Stimulated activated CD4-positive, alpha-beta T cell treated with anti-CD3 and anti-CD28 coated beads, Interleukin-1b, Interleukin-23, amount 100 ng/mL, for 1 hour (primary cell): ENCODE data around the gene RFX1.
"Not testable (repeated sequence)": the region's sequence is repeated elsewhere in the genome, so short reads cannot be mapped to it uniquely, and the experiment has no call there.

ENCODE experiments used
- DNase-seq, 2 donors: peaks; one replicate each; pipeline ENCODE4 v3.0.0-alpha.2; 2020; ENCODE audit warnings: low read depth in 2 of 2

The RFX1 gene

DNA sequence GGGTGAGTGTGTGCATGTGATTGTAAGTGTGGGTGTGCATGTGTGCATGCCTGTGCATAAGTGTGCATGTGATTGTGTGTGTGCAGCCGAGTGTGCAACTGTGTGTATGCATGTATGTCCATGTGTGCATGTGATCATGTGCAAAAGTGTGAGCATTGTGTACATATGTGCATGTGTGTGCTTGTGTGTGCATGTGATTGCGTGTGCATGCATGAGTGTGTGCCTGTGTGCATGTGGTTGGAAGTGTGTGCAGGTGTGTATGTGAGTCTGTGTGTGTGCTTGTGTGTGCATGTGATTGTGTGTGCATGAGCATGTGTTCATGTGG is 71.4 kb downstream of the RFX1 start:
- DNase-seq, result no peak

DNA sequence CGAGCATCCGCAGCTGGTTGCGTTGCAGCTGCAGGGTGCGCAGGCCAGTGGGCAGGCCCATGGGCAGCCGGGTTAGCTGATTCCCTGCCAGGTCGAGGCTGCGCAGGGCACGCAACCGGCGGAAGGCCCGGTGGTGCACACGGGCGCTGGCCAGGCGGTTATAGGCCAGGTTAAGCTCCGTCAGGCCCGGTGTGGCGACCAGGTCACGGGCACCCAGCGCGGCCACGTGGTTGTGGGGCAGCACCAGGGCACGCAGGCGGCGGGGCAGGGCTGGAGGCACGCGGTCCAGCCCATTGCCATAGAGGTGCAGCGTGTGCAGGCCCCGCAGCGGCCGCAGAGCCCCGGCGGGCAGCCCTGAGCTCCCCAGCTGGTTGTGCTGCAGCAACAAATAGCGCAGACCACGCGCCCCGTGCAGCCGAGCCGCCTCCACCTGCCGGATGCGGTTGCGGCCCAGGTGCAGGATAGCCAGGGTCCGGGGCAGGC is 73.2 kb downstream of the RFX1 start:
- no peak for DNase-seq

DNA sequence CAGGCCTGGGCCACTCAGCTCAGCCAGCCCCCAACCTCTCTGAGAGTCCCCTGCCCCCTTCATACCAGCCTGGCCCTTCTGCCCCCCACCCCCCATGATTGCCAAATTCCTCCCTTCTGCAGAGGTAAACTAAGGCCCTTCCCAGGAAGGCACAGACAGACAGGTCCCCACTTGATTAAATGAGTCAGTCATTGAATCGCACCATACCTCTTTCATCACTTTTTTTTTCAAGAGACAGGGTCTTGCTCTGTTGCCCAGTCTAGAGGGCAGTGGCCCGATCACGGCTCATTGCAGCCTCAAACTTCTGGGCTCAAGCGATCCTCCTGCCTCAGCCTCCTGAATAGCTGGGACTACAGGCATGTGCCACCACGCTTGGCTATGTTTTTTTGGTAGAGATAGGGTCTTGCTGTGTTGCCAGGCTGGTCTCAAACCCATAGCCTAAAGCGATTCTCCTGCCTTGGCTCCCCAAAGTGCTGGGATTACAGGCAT is 73.9 kb downstream of the RFX1 start:
- no peak for DNase-seq

DNA sequence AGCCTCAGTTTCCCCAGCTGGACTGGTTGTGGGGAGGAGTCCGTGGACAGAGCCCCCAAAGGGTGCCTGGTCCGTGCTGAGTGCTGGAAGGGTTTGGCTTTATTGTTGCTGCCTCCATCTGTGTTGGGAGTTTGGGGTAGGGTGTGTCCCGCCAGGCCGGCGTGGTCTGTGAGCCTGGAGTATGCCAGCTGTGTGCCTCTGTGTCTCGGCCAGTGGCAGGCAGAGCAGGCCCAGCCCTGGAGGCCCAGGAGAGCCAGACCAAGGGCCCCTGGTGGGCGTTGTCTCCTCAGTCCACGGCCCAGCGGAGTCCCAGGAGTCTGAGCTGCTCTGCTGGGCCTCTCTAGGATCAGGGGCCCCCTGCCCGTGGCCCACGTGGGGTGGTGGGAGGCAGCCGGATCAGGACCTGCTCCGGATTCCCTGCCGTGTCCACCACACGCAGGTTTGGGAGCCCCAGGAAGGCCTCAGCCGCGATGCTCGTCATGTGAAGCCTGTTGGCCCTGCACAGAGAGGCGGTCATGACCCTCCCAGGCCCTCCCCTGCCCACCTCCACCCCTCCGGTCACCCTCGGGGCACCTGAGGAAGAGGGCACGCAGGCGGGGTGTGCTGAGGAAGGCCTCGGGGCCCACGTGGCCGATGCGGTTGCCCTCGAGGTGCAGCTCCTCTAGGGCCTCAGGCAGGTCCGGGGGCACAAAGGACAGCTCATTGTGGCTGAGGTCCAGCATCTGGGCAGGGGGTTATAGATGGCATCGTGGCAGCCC is 74.5 kb downstream of the RFX1 start:
- no peak for DNase-seq

DNA sequence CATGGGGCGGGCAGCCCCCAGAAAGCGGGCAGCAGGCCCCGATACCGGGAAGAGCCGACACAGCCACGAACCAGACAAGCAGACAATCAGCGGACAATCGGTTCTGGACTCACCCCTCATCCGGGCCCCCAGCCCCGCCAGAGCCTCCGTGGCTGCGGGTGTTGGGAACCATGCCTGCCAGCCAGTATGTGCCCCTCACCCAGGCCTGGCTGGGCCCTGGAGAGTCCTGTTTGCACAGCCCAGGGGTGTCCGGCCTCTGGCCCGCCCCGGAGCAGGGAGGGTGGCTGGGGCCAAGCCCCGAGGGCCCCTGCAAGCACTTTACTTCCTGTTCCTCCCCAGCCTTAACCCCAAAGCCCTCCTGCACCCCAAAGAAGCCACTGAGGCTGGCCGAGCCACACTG is 75.7 kb downstream of the RFX1 start:
- DNase-seq, result no peak

DNA sequence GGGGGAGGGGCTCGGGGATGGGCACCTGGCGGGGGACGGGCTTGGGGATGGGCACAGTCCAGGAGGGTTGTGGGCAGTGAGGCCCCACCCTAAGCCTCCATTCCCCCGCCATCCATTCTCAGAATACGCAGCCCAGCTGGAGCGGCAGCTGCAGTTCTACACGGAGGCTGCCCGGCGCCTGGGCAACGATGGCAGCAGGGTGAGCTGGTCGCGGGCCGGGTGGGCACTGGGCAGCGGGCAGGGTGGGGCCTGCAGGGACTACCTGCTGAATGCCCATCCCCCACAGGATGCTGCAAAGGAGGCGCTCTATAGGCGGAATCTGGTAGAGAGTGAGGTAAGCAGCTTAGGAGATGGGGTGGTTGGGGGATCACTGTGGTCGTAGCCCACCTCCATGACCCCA is 76.2 kb downstream of the RFX1 start:
- no peak for DNase-seq

DNA sequence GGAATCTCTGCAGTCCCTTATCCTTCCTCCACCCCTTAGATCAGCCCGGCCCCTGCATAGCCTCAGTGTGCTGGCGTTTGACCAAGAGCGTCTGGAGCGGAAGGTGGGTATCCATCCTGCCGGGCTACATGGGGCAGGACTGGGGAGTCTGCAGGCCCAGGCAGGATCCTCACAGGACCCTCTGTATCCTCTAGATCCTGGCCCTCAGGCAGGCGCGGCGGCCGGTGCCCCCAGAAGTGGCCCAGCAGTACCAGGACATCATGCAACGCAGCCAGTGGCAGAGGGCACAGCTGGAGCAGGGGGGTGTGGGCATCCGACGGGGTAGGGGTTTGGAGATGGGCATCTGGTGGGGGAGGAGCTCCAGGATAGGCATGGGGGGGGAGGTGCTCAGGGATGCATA is 76.8 kb downstream of the RFX1 start:
- DNase-seq, result no peak

DNA sequence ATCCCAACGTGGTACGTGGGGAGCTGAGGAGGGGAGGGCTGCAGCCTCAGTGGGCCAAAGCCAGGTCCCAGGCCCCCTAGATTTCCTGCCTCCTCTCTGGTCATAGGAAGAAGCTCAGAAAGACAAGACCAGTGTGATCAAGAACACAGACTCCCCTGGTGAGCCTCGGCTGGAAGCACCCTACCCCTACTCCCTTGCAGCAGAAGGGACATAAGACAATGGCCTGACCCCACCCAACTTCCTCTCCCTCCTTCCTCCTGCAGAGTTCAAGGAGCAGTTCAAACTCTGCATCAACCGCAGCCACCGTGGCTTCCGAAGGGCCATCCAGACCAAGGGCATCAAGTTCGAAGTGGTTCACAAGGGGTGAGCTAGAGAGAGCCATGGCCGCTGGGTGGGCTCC is 79.4 kb downstream of the RFX1 start:
- no peak for DNase-seq

DNA sequence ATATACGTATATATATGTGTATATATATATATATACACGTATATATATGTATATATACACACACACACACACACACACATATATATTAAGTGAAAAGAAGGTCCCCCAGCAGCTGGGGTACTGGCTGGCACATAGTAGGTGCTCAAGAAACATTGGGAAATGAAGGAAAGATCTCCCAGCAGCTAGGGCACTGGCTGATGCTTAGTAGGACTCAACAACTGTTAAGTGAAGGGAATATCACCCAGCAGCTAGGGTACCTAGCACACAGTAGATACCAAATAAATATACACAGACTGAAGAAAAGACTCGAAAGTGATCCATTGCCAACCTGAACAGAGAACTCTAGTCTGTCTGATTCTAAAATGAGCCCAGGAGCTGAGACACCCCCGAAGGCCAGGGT is 80.1 kb downstream of the RFX1 start:
- no peak for DNase-seq

DNA sequence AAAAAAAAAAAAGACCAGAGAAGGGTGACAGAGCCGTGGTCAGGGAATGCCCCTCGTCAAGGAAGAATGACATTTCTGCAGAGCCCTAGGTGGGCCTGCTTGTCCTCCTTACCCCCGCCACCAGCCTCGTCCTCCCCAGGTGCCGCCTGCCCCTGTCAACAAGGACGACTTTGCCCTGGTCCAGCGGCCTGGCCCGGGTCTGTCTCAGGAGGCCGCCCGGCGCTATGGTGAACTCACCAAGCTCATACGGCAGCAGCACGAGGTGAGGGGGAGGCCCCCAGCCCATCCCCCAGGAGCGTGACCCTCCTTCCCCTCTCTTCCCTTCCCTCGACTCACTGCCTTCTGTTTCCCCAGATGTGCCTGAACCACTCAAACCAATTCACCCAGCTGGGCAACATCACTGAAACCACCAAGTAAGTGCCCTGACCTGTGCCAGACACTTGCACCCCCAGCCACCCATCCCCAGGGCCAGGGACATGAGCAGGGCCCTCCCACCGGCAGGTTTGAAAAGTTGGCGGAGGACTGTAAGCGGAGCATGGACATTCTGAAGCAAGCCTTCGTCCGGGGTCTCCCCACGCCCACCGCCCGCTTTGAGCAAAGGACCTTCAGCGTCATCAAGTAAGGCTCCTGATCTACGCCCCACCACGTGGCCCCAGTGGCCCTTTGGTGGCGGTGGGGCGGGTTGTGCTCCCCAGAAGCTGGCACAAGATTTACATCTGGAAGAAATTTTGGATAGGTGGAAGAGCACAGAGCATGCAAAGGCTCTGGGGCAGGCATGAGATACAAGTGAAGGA is 82.7 kb downstream of the RFX1 start:
- no peak for DNase-seq

DNA sequence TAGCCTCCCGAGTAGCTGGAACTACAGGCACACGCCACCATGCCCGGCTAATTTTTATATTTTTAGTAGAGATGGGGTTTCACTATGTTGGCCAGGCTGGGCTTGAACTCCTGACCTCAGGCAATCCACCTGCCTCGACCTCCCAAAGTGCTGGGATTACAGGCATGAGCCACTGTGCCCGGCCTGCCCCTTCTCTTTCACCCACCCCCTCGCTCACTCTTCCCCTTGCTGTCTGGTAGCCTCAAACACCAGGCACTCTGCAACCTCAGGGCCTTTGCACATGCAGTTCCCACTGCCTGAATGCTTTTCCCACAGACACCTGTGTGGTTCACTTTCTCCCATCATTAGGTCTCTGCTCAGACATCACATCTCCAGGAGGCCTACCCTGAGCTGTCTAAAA is 84.0 kb downstream of the RFX1 start:
- DNase-seq, result not testable (repeated sequence)

DNA sequence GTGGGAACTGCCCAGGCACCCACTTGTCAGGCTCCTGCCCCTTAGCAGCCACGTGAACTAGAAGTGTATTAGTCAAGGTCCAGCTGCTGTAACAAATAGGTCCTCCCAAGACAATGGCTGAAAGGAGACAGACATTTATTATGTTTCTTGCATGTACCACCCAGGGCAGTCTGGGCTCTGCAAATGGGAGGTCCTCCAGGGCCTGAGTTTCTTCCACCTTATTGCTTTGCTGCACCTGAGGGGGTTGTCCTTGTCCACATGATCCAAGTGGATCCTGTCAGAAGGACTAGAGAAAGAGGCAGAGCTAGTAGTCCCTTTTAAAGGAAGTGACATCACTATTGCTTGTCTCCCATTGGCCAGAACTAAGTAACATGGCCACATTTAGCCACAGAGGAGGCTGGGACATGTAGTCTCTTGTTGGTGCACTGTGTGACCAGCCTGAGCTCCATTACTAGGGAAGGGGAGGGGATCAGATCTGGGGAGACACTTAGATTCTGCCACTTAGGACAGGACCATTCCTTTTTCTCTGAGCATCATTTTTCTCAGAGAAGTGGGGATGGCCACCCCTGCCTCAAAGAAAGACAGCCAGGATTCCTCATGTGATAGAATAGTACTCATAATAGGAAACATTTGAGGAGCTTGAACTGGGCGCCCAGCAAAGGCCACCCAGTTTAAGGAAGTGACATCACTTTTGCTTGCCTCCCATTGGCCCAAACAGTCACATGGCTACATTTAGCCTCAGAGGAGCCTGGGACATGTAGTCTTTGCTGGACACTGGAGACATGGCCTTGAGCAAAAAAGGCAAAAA is 85.0 kb downstream of the RFX1 start:
- no peak for DNase-seq

DNA sequence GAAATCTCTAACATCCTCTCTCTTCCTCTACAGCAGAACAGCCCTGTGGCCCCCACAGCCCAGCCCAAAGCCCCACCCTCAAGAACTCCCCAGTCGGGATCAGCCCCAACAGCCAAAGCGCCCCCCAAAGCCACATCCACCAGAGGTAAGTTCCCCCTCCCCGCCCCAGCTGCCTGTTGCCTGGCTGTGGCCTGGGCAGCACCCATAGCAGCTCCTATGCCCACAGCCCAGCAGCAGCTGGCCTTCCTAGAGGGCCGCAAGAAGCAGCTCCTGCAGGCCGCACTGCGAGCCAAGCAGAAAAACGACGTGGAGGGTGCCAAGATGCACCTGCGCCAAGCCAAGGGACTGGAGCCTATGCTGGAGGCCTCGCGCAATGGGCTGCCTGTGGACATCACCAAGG is 85.6 kb downstream of the RFX1 start:
- DNase-seq, result no peak

DNA sequence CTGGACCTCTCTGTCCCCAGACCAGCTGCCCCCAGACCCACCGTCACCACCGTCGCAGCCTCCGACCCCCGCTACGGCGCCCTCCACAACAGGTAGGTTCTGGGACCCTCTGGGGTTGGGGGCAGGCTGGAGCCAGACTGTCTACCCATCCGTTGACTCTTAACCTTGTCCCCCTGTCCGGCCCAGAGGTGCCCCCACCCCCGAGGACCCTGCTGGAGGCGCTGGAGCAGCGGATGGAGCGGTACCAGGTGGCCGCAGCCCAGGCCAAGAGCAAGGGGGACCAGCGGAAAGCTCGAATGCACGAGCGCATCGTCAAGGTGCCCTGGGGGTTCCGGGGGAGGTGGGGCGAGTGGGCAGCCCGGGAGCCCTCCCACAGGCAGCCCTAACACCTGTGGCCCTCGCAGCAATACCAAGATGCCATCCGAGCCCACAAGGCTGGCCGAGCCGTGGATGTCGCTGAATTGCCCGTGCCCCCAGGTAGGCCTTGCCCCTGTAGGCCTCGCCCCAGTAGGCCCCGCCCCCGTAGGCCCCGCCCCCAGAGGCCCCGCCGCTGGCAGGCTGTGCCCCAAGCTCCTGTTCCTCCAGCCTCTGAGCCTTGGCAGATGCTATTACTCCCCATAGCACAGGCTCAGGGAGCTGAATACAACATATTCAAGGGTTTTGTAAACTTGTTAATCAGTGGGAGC is 87.3 kb downstream of the RFX1 start:
- DNase-seq, result no peak

DNA sequence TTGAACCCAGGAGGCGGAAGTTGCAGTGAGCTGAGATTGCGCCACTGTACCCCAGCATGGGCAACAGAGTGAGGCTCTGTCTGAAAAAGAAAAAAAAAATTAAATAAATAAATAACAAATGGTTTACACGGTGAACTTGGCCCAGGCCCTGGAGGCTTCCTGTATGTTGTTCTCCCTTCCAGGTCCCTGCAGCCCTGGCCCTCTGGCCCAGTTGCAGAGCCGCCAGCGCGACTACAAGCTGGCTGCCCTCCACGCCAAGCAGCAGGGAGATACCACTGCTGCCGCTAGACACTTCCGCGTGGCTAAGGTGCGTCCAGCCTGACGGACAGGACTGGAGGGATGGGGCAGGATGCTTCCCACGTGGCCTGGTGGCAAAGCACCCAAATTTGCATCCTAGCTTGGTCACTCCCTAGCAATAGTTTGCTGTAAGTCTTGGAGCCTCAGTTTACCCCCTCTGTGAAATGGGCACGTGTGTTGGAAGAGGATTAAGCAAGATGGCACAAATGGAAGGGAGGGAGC is 88.2 kb downstream of the RFX1 start:
- no peak for DNase-seq

DNA sequence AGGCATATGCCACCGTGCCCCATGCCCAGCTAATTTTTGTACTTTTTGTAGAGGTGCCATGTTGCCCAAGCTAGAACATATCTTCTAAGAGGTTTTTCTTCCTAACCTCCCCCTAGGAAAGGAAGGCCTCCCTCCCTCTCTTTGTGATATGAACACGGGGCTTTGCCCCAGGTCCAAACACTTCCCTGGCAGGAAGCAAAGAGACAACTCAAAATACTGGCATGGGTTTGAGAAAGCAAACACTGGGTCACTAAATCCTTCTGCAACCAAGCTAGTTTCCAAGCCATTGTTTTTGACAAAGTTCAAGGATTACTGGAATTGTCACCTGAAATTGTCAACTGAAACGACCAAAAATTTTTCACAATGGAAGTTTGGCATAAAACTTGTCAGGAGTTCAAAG is 91.3 kb downstream of the RFX1 start:
- DNase-seq, result no peak

DNA sequence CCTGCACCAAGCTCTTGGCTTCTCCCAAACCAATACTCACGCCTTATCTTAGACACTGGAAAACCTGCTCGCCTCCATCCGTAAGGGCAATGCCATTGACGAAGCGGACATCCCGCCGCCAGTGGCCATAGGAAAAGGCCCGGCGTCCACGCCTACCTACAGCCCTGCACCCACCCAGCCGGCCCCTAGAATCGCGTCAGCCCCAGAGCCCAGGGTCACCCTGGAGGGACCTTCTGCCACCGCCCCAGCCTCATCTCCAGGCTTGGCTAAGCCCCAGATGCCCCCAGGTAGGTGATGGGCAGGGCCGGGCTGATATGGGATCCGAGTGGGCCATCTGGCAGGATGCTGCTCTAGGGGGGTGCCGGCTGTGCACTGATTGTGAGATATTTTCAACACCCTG is 92.8 kb downstream of the RFX1 start:
- no peak for DNase-seq
